Sigmoid colon (tissue), 4 donors: ENCODE measurements around the gene ATP5ME.

ENCODE experiments used
- EP300 ChIP-seq, 4 donors: sonication (generic); formaldehyde crosslinking; IDR thresholded peaks; one replicate each; pipeline ENCODE4 v1.6.1; 2017; ENCODE audit warnings: antibody characterized with exemption in 4 of 4
- POLR2A ChIP-seq, 2 donors: fragments of 450-650 bp; IDR thresholded peaks; one replicate each; pipeline ENCODE4 v1.6.1; 2016; ENCODE audit warnings: antibody characterized with exemption in 2 of 2, mild to moderate bottlenecking in 2 of 2, moderate library complexity in 2 of 2
- POLR2AphosphoS5 ChIP-seq, 4 donors: sonication (generic); formaldehyde crosslinking; IDR thresholded peaks; one replicate each; pipeline ENCODE4 v1.6.1; 2017; ENCODE audit warnings: antibody characterized with exemption in 4 of 4
- TF ChIP-seq, protein P1 (sequence below), 4 experiments: fragments of 450-650 bp in 3 of 4; fragments of 200-600 bp in 1 of 4; IDR thresholded peaks; one replicate each; pipeline ENCODE4 v1.5.1; 2016 to 2019; ENCODE audit warnings: antibody characterized with exemption in 4 of 4, mild to moderate bottlenecking in 3 of 4, moderate library complexity in 2 of 4

DNA sequence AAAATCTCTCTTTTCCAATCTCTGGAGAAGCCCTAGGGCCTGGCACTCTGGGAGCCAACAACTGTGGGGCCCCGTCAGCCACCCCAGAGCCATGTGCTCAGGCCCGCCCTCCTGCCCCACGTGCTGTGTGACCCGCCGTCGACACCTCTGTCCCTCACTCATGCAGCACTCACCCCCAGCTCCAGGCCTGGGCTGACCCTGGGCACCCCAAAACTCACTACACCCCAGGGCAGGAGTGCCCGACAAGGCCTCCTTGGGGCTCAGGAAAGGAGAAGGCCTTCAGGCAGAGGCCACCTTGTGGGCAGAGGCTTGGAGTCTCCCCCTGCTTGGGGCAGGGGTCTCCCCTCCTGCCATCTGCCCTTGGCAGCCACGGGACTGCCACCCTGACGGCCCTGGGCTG is 6.0 kb upstream of the ATP5ME start:
- TF ChIP-seq POLR2AphosphoS5 (IDR thresholded peaks at IDR 0.05) (no peak), EP300 (IDR thresholded peaks at IDR 0.05) (no peak), POLR2A (IDR thresholded peaks at IDR 0.05) (no peak)
- TF ChIP-seq, protein P1, sequence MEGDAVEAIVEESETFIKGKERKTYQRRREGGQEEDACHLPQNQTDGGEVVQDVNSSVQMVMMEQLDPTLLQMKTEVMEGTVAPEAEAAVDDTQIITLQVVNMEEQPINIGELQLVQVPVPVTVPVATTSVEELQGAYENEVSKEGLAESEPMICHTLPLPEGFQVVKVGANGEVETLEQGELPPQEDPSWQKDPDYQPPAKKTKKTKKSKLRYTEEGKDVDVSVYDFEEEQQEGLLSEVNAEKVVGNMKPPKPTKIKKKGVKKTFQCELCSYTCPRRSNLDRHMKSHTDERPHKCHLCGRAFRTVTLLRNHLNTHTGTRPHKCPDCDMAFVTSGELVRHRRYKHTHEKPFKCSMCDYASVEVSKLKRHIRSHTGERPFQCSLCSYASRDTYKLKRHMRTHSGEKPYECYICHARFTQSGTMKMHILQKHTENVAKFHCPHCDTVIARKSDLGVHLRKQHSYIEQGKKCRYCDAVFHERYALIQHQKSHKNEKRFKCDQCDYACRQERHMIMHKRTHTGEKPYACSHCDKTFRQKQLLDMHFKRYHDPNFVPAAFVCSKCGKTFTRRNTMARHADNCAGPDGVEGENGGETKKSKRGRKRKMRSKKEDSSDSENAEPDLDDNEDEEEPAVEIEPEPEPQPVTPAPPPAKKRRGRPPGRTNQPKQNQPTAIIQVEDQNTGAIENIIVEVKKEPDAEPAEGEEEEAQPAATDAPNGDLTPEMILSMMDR (IDR thresholded peaks at IDR 0.05): no peak
